D721Med (cell line): Measurements from ENCODE around the gene CFAP161.

Experiments used
- DNase-seq: peaks from one replicate; pipeline ENCODE4 v3.0.0; 2011; ENCODE audit warnings: low spot score; ENCODE audit not compliant: insufficient read length
- FAIRE-seq: peaks from 2 replicates; lab custom pipeline; 2011; peaks lifted over from hg19 to GRCh38; lab: Jason Lieb, UNC
- CTCF ChIP-seq: IDR thresholded peaks from 2 replicates; pipeline ENCODE4 v1.5.1; 2012; ENCODE audit warnings: mild to moderate bottlenecking, control low read depth; ENCODE audit not compliant: insufficient read depth; ENCODE audit errors: missing control alignments

Gene CFAP161

GRCh38 chr15:81183439-81183775, 49.3 kb downstream of the CFAP161 start:
- FAIRE-seq, result no peak

GRCh38 chr15:81184188-81184587, 50.1 kb downstream of the CFAP161 start:
- no peak for TF ChIP-seq CTCF
- FAIRE-seq, result no peak
- no peak for DNase-seq

More at GRCh38 chr15:81183439-81183775, 49.3 kb downstream of the CFAP161 start:
- no peak for TF ChIP-seq CTCF
- DNase-seq, result no peak

- TF ChIP-seq CTCF, result no peak
- no peak for FAIRE-seq
- no peak for DNase-seq
These were observed 51.7 kb downstream of the CFAP161 start for GRCh38 chr15:81185631-81186295.

- no peak for TF ChIP-seq CTCF
- FAIRE-seq (no peak), DNase-seq (no peak)
These were observed 54.3 kb downstream of the CFAP161 start for GRCh38 chr15:81188354-81188753.

GRCh38 chr15:81189583-81190283, 55.7 kb downstream of the CFAP161 start:
- no peak for FAIRE-seq
- DNase-seq, result no peak
- no peak for TF ChIP-seq CTCF

GRCh38 chr15:81190922-81191507, 56.9 kb downstream of the CFAP161 start:
- no peak for TF ChIP-seq CTCF
- DNase-seq, result no peak
- no peak for FAIRE-seq

GRCh38 chr15:81191701-81192100, 57.6 kb downstream of the CFAP161 start:
- DNase-seq (no peak), FAIRE-seq (no peak)
- TF ChIP-seq CTCF, result no peak
